ENCODE results near the gene SOWAHA. TPM values are rescaled to one million over a fixed set of nuclear protein-coding genes. Genes with fewer than 3 reads are reported as not detected.

SOWAHA gene
- total and polyA plus RNA-seq, 2 of the 4 experiments (the other 2 are of a cell fraction), result 0.03 TPM; not detected in 1

GRCh38 chr5:132822650-132823480, 9.8 kb downstream of the SOWAHA start:
- H2BK120ac ChIP-seq (ENCODE audit: low read depth, low read length), result no peak overlapping the region
- dilution Hi-C loops (cut with HindIII; ENCODE audit: low sequenced_read_pairs, unreplicated experiment), result no loop called here
- no peak overlapping the region for H3K18ac ChIP-seq (ENCODE audit: low read depth, low read length)
- H4K91ac ChIP-seq (ENCODE audit: insufficient read depth, low read depth, low read length), result no peak overlapping the region
- H2AK5ac ChIP-seq (ENCODE audit: low read depth, low read length), result 0 out of 2 replicates have a peak overlapping the region, but pooled peaks have one; percentile 21
- H4K20me1 ChIP-seq (ENCODE audit: insufficient read depth, low read length), result no peaks in the 10 kb centered on the region
- peaks cover 10% of the 10 kb centered on the region; the same call in 1 of the 2 replicates for H3K4me1 ChIP-seq (ENCODE audit: control insufficient read depth, insufficient read depth, low read length)
- H3K14ac ChIP-seq (replicated peaks; ENCODE audit: low read depth, low read length), result no peak overlapping the region
- no peak overlapping the region for H4K8ac ChIP-seq (ENCODE audit: low read depth in 2 of 2, low read length in 2 of 2)
- in situ Hi-C loops (cut with MboI; ENCODE audit: low sequenced_read_pairs), result no loop called here
- H3K56ac ChIP-seq (ENCODE audit: extremely low read depth, insufficient read depth, low read length), result no peak overlapping the region
- DNase-seq (no peak), ATAC-seq (ENCODE audit: low read depth) (no peak)
- no peak overlapping the region for H3K4me3 ChIP-seq (ENCODE audit: insufficient read depth, low read depth, low read length)
- H2BK15ac ChIP-seq (ENCODE audit: low read depth, low read length), result no peak overlapping the region
- ChIA-PET POLR2A (ENCODE audit: unreplicated experiment) (no interaction called here), CTCF (interaction anchor here (0.5 to 0.6 kb wide), 2 partner anchors 198 to 725 kb away, joined by 3 to 4 read pairs; no protein-coding TSS in a partner anchor)
- H3K9me1 ChIP-seq (ENCODE audit: insufficient read depth, low read length), result no peaks in the 10 kb centered on the region
- H3K4ac ChIP-seq (ENCODE audit: low read depth, low read length), result peak overlapping the region; percentile 4; the same call in 1 of the 2 replicates
- H3K4me2 ChIP-seq (ENCODE audit: low read depth, low read length), result no peak overlapping the region
- peaks cover 6% of the 10 kb centered on the region; the same call in 1 of the 2 replicates for H3K36me3 ChIP-seq (ENCODE audit: control insufficient read depth, insufficient read depth, low read length)
- H3K23ac ChIP-seq (ENCODE audit: low read depth, low read length), result no peak overlapping the region
- H2AFZ ChIP-seq (replicated peaks; ENCODE audit: low read length, poor library complexity), result no peak overlapping the region
- 62% methylated on average over 25 of the region's 68 CpGs; no CpG with 5 or more reads in 1 of the 2 experiments for WGBS, 2 experiments (ENCODE audit: extremely low coverage in 2 of 2, insufficient read length in 1 of 2)
- H2BK5ac ChIP-seq (ENCODE audit: low read depth, low read length, poor library complexity, severe bottlenecking), result no peak overlapping the region
- H3K9ac ChIP-seq (ENCODE audit: low read depth, low read length), result no peak overlapping the region
- no peak overlapping the region for H3K27ac ChIP-seq (ENCODE audit: insufficient read depth, low read length)
- peaks cover 0 to 10% of the 10 kb centered on the region in 2 experiments; a peak in 2 of 4 replicates for H3K79me1 ChIP-seq (ENCODE audit: low read depth in 1 of 2, low read length in 2 of 2)
- intact Hi-C loops (cut with micrococcal nuclease), result loop anchor here (5.0 kb wide), 3 partner anchors 161 to 316 kb away; no protein-coding TSS in a partner anchor
- no peaks in the 10 kb centered on the region for H3K27me3 ChIP-seq (ENCODE audit: control insufficient read depth, insufficient read depth, low read length)
- H3K9me3 ChIP-seq (ENCODE audit: control insufficient read depth, insufficient read depth, low read length), result no peaks in the 10 kb centered on the region
- no peak overlapping the region for H2AK9ac ChIP-seq (replicated peaks; ENCODE audit: low read depth, low read length, poor library complexity)
- no peak overlapping the region for H4K5ac ChIP-seq (ENCODE audit: low read depth, low read length)
- no peak overlapping the region for H2BK20ac ChIP-seq (ENCODE audit: low read depth, low read length)
- no TSS peak for BruUV-seq (replicated peaks)
- TF ChIP-seq MAZ (IDR thresholded peaks at IDR 0.05; ENCODE audit: borderline replicate concordance, low read depth, low read length) (no peak), RCOR1 (IDR thresholded peaks at IDR 0.05; ENCODE audit: insufficient replicate concordance, low read length) (no peak), NFE2L2 (IDR thresholded peaks at IDR 0.05; ENCODE audit: low read depth, low read length) (no peak), SMC3 (IDR thresholded peaks at IDR 0.05; ENCODE audit: low read depth, low read length) (no peak), CTCF (conservative IDR thresholded peaks at IDR 0.05; ENCODE audit: low read depth, low read length) (no peak), MXI1 (IDR thresholded peaks at IDR 0.05; ENCODE audit: borderline replicate concordance, low read depth, low read length) (no peak), CHD1 (IDR thresholded peaks at IDR 0.05; ENCODE audit: low read depth, low read length) (no peak), RFX5 (IDR thresholded peaks at IDR 0.05; ENCODE audit: low read depth, low read length) (no peak), RAD21 (IDR thresholded peaks at IDR 0.05; ENCODE audit: low read length) (no peak), CEBPB (IDR thresholded peaks at IDR 0.05; ENCODE audit: low read depth, low read length) (no peak), FOS (IDR thresholded peaks at IDR 0.05; ENCODE audit: low read depth, low read length) (no peak), POLR2A (IDR thresholded peaks at IDR 0.05; ENCODE audit: low read depth, low read length) (no peak)
- TF ChIP-seq, protein P1, sequence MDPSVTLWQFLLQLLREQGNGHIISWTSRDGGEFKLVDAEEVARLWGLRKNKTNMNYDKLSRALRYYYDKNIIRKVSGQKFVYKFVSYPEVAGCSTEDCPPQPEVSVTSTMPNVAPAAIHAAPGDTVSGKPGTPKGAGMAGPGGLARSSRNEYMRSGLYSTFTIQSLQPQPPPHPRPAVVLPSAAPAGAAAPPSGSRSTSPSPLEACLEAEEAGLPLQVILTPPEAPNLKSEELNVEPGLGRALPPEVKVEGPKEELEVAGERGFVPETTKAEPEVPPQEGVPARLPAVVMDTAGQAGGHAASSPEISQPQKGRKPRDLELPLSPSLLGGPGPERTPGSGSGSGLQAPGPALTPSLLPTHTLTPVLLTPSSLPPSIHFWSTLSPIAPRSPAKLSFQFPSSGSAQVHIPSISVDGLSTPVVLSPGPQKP (IDR thresholded peaks at IDR 0.05; ENCODE audit: borderline replicate concordance, low read depth, low read length), result no peak
- TF ChIP-seq, protein P2, sequence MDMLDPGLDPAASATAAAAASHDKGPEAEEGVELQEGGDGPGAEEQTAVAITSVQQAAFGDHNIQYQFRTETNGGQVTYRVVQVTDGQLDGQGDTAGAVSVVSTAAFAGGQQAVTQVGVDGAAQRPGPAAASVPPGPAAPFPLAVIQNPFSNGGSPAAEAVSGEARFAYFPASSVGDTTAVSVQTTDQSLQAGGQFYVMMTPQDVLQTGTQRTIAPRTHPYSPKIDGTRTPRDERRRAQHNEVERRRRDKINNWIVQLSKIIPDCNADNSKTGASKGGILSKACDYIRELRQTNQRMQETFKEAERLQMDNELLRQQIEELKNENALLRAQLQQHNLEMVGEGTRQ (IDR thresholded peaks at IDR 0.05; ENCODE audit: low read depth, low read length), result no peak
